ENCODE results near the gene LRP1.
A peak's percentile ranks its signal among the peaks of the same experiment; 100 is the strongest.
"Not testable (repeated sequence)": the region's sequence is repeated elsewhere in the genome, so short reads cannot be mapped to it uniquely, and the experiment has no call there.

LRP1 gene

DNA sequence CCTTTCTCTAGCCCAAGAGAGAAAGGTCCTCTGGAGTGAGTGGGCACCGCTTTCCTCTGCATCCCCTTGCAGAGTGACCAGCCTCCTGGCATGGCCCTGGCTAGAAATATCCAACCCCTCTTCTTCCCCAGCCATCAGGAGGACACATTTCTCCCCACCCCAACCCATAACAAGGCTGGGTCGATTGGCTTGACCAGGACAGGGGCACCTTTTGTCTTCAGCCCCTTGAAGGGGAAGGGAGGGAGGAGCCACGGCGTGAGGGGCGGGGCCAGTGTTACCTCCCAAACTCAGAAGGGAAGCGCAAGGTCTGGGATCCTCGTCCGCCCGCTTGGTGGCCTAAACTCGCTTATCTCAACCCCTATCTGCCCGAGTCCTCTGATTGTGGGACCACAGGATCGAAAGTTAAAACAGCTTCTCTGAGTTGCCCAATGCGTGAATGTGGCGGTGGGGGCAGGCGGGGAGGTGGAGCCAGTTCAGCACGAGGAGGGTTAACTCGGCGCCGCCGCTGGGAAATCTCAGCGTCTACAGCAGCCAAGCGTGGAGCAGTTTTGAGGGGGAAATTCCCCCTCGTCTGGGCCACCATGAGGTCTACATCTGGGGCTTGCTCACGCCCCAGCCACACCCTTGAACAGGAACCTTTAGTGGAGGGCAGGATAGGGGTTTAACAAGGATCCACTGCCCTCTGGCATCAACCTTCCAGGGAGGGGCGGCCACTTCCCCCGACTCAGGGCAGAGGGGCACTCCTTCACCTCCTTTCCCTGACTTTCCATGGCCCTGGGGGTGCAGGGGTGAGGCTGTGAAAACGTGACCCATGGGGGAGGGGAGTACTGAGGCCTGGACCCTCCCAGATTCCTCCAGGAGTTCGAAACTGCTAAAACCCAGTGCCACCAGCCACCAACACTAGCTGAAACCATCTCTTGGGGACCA, 17.9 kb upstream of the LRP1 start:
- no peak for DNase-seq (ENCODE audit: low read depth in 2 of 2, low spot score in 1 of 2)

- DNase-seq (ENCODE audit: low read depth in 2 of 2, low spot score in 1 of 2) = peak in 1 of 2 donors; percentile 74
Measured at GRCh38 chr12:57111031-57111734, 17.1 kb upstream of the LRP1 start, which contains the start of gene STAT6. Gene STAT6, minus strand, starts transcription at chr12:57111362. Its CDS starts 3,084 bp downstream, at chr12:57108278.

- DNase-seq (ENCODE audit: low read depth in 2 of 2, low spot score in 1 of 2) = peak in 1 of 2 donors; percentile 84
Measured at GRCh38 chr12:57112492-57113294, 15.6 kb upstream of the LRP1 start.

- DNase-seq (ENCODE audit: low read depth in 2 of 2, low spot score in 1 of 2) = no peak
Measured at GRCh38 chr12:57116580-57117281, 11.6 kb upstream of the LRP1 start.

DNA sequence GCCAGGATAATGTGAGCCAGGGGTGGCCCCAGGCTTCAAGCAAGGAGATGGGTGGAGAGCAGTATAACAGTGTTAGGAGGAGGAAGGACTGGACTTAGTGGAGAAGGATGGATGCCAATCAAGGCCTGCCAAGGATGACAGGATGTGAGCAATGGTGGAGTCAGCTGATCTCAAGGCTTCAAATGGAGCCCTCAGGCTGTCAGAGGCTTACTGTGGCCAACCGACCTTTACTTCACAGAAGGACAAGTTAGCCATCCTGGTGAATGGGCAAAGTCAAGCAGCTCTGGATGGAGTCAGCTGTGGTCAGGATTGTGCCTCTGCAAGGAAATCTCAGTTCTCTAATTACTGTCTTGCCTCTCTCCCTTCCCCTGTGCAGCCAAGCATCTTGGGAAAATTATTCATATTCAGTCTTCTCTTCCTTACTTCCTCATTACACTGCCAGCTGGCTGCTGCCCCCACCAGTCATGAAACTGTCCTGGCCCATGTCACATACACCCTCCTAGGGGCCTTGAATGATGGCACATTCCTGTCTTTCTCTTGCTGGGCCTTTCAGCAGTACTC, 9.5 kb upstream of the LRP1 start:
- no peak for DNase-seq (ENCODE audit: low read depth in 2 of 2, low spot score in 1 of 2)

GRCh38 chr12:57119294-57120085, 8.8 kb upstream of the LRP1 start:
- no peak for DNase-seq (ENCODE audit: low read depth in 2 of 2, low spot score in 1 of 2)

DNA sequence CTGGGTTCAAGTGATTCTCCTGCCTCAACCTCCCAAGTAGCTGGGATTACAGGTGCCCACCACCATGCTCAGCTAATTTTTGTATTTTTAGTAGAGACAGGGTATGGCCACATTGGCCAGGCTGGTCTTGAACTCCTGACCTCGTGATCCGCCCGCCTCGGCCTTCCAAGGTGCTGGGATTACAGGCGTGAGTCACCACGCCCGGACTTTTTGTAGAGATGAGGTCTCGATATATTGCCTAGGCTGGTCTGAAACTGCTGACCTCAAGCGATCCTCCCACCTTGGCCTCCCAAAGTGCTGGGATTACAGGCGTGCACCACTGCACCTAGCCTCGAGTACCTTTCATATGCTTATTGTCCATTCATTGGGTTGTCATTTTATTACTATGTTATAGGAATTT, 7.6 kb upstream of the LRP1 start:
- DNase-seq (ENCODE audit: low read depth in 2 of 2, low spot score in 1 of 2) = not testable (repeated sequence)

DNA sequence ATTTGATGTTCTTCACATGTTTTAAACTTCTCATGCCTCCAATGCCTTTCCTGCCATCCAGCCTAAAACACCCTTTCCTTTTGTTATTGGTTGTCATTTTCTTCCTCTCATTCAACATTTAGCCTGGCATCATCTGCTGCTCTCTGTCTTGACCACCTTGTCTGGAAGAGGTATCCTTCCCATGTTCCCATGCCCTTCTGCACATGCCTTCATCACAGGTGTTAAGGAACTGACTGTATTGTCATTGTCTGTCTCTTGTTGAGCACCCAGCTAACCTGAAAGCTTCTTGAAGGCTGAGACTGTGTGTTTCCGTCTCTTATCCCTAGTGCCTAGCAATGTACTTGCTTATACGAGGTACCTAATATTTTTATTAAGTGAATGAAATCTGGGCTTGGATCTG, 4.5 kb upstream of the LRP1 start:
- DNase-seq (ENCODE audit: low read depth in 2 of 2, low spot score in 1 of 2) = no peak

- DNase-seq (ENCODE audit: low read depth in 2 of 2, low spot score in 1 of 2) = peak; percentile 53 to 61
Measured at GRCh38 chr12:57124261-57124877, 3.9 kb upstream of the LRP1 start.

GRCh38 chr12:57126061-57126460, 2.2 kb upstream of the LRP1 start:
- no peak for DNase-seq (ENCODE audit: low read depth in 2 of 2, low spot score in 1 of 2)

DNA sequence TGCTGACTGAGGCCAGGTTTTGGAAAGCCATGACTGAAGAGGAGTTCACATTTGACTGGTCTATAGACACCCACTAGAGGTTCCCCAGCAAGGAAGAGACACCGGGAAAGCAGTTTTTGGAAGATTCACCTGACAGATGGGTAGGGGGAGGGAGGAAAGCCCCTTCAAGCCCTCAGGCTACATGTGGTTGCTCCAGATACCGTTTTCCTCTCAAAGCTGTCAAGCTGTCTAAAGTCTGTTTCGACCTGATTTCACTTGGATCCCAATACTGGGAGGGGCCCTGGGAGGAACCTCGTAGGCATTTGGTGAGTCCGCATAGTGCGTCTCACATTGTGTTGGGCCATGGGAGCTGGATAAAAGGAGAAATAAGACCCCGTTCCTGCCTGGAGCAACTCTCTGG, 1.7 kb upstream of the LRP1 start:
- DNase-seq (ENCODE audit: low read depth in 2 of 2, low spot score in 1 of 2) = no peak

DNA sequence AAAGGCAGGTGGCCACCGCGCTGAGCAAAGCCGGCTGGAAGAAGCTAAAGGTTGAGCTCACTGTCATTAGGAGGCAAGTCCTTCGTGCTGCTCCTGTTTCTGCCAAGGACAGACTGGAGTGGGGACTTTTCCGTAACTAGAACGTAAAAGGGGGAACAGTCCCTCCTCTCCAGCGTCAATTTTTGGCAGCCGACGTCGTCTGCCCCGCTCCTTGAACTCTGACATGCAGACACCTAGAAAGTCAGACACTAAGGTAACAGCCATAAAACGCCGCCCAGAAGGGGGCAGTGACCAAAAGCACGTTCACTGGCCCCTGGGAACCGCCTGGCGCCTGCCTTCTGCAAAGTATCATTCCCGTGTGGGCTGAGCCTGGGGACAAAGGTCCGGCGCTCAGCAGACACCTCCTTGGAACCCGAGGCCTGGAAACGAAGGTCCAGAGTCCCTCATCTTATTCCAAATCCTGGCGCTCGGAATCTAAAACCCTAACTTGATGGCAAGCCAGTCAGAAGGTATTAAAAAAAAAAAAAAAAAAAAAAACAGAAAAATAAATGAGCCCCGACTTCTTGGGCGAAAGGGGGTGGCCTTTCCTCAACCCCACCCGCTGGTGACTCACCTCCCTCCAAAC, 1.1 kb upstream of the LRP1 start:
- DNase-seq (ENCODE audit: low read depth in 2 of 2, low spot score in 1 of 2) = peak in 1 of 2 donors; percentile 29

DNA sequence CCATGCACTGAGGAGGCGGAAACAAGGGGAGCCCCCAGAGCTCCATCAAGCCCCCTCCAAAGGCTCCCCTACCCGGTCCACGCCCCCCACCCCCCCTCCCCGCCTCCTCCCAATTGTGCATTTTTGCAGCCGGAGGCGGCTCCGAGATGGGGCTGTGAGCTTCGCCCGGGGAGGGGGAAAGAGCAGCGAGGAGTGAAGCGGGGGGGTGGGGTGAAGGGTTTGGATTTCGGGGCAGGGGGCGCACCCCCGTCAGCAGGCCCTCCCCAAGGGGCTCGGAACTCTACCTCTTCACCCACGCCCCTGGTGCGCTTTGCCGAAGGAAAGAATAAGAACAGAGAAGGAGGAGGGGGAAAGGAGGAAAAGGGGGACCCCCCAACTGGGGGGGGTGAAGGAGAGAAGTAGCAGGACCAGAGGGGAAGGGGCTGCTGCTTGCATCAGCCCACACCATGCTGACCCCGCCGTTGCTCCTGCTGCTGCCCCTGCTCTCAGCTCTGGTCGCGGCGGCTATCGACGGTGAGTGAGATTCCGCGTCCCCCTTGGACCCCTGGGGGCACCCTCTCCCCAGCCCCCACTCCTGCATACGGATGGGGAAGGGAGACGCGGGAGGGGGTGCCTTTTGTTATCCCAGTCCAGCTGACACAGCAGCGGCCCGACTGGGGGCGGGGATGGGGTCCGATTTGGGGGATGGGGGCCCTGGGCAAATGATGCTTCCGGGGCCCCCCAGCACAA, 400 bp downstream of the LRP1 start:
- no peak for DNase-seq (ENCODE audit: low read depth in 2 of 2, low spot score in 1 of 2)

DNA sequence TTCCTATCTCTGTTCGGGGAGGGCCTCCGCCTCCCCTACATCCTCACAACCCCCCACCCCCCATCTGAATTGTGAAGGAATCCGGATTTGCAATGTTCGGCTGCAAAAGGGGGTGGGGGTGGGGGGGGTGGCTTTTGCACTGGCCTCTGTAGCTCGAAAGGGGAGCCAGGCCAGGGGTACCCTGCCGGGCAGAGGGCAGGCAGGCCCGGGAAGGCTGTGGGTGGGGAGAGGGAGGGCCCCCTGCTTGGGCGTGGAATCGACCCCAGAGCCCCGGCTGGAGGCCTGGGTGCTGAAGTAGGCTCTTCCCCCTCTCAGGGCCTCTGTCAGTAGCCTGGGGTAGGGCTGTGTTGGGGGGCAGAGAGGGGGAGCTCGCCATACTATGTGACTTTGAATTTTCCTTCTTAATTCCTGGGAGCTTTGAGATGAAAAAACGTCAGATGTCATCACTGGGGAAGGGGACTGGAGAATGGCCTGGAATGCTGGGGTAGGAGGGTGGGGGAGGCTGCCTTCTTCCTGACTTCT, 1.1 kb downstream of the LRP1 start:
- DNase-seq (ENCODE audit: low read depth in 2 of 2, low spot score in 1 of 2) = no peak

- DNase-seq (ENCODE audit: low read depth in 2 of 2, low spot score in 1 of 2) = no peak
Measured at GRCh38 chr12:57129889-57130288, 1.6 kb downstream of the LRP1 start.

DNA sequence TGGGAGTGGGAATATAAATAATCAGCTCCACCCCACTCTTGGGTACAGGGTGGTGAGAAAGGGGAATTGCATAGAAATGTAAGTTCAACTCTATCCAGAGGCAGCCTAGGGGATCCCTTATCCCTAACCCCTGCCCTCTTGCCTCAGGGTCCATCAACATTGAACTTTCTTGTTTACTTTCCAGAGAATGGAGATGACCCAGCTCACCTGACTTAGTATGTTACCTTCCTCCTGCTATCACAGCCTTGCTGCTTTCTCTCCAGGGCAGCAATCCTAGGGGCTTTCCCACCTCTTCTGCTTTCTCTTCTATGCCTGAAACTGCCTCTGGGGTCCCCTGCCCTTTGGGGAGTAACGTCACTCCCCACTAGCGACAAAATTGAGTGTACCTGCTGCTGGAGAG, 2.7 kb downstream of the LRP1 start:
- DNase-seq (ENCODE audit: low read depth in 2 of 2, low spot score in 1 of 2) = no peak

GRCh38 chr12:57131896-57132744, 3.8 kb downstream of the LRP1 start:
- DNase-seq (ENCODE audit: low read depth in 2 of 2, low spot score in 1 of 2) = no peak
